BLaER1 (cell line): ENCODE measurements around the gene GMDS.
A peak's percentile ranks its signal among the peaks of the same experiment; 100 is the strongest.

Experiments
- H3K27ac ChIP-seq: shearing (Covaris generic); formaldehyde crosslinking; 2 replicates; pipeline ENCODE4 v1.8.1; 2022
- H3K27me3 ChIP-seq: shearing (Covaris generic); formaldehyde crosslinking; 2 replicates; pipeline ENCODE4 v1.8.1; 2022
- H3K36me3 ChIP-seq: shearing (Covaris generic); formaldehyde crosslinking; 2 replicates; pipeline ENCODE4 v1.8.1; 2022
- H3K4me1 ChIP-seq: shearing (Covaris generic); formaldehyde crosslinking; 2 replicates; pipeline ENCODE4 v1.8.1; 2022
- H3K4me2 ChIP-seq: shearing (Covaris generic); formaldehyde crosslinking; 2 replicates; pipeline ENCODE4 v1.8.1; 2022
- H3K4me3 ChIP-seq: shearing (Covaris generic); formaldehyde crosslinking; 2 replicates; pipeline ENCODE4 v1.8.1; 2022
- H3K9ac ChIP-seq: shearing (Covaris generic); formaldehyde crosslinking; 2 replicates; pipeline ENCODE4 v1.8.1; 2022
- H3K9me3 ChIP-seq: shearing (Covaris generic); formaldehyde crosslinking; 2 replicates; pipeline ENCODE4 v1.8.1; 2022
- H4K20me1 ChIP-seq: shearing (Covaris generic); formaldehyde crosslinking; 2 replicates; pipeline ENCODE4 v1.8.1; 2022
- Cebpa-rat ChIP-seq: shearing (Covaris generic); IDR thresholded peaks from 2 replicates; pipeline ENCODE4 v1.8.1; 2022

GMDS gene

GRCh38 chr6:2173203-2173961, 72.0 kb downstream of the GMDS start:
- no peaks in the 10 kb centered on the region for H3K27me3 ChIP-seq

GRCh38 chr6:2171728-2172127, 73.7 kb downstream of the GMDS start:
- Histone ChIP-seq H4K20me1 (peaks cover 14% of the 10 kb centered on the region; the same call in 1 of the 2 replicates), H3K4me2 (no peak overlapping the region), H3K27me3 (no peaks in the 10 kb centered on the region), H3K27ac (no peak overlapping the region), H3K4me1 (peaks cover 14% of the 10 kb centered on the region), H3K9me3 (no peaks in the 10 kb centered on the region; the same call in 1 of the 2 replicates), H3K36me3 (no peaks in the 10 kb centered on the region), H3K9ac (no peak overlapping the region), H3K4me3 (no peak overlapping the region)
- no peak for TF ChIP-seq Cebpa-rat

More at GRCh38 chr6:2173203-2173961, 72.0 kb downstream of the GMDS start:
- Histone ChIP-seq H3K36me3 (no peaks in the 10 kb centered on the region), H3K4me2 (no peak overlapping the region), H3K9ac (no peak overlapping the region), H3K27ac (no peak overlapping the region), H4K20me1 (peaks cover 17% of the 10 kb centered on the region; the same call in 1 of the 2 replicates), H3K9me3 (peaks cover 8% of the 10 kb centered on the region), H3K4me1 (peaks cover 5% of the 10 kb centered on the region; the same call in 1 of the 2 replicates), H3K4me3 (no peak overlapping the region)
- TF ChIP-seq Cebpa-rat, result no peak

- peaks cover 13% of the 10 kb centered on the region for H3K9me3 ChIP-seq
- no peak overlapping the region for H3K9ac ChIP-seq
- no peak for TF ChIP-seq Cebpa-rat
- no peak overlapping the region for H3K27ac ChIP-seq
- H3K4me2 ChIP-seq, result 0 out of 2 replicates have a peak overlapping the region, but pooled peaks have one; percentile 45
- peaks cover 7% of the 10 kb centered on the region; the same call in 1 of the 2 replicates for H3K36me3 ChIP-seq
- H3K27me3 ChIP-seq, result no peaks in the 10 kb centered on the region
- no peak overlapping the region for H3K4me3 ChIP-seq
- 0 out of 2 replicates have a peak, but pooled peaks cover 4% of the 10 kb centered on the region for H4K20me1 ChIP-seq
- H3K4me1 ChIP-seq, result peaks cover 12% of the 10 kb centered on the region
Measured at GRCh38 chr6:2168480-2168879, 76.9 kb downstream of the GMDS start.

GRCh38 chr6:2166717-2167116, 78.7 kb downstream of the GMDS start:
- peaks cover 22% of the 10 kb centered on the region for H3K4me1 ChIP-seq
- H3K27ac ChIP-seq, result no peak overlapping the region
- peaks cover 7% of the 10 kb centered on the region; the same call in 1 of the 2 replicates for H3K36me3 ChIP-seq
- H3K9ac ChIP-seq, result no peak overlapping the region
- H3K27me3 ChIP-seq, result no peaks in the 10 kb centered on the region
- no peaks in the 10 kb centered on the region for H4K20me1 ChIP-seq
- no peak overlapping the region for H3K4me3 ChIP-seq
- TF ChIP-seq Cebpa-rat, result no peak
- no peak overlapping the region for H3K4me2 ChIP-seq
- peaks cover 13% of the 10 kb centered on the region for H3K9me3 ChIP-seq

DNA sequence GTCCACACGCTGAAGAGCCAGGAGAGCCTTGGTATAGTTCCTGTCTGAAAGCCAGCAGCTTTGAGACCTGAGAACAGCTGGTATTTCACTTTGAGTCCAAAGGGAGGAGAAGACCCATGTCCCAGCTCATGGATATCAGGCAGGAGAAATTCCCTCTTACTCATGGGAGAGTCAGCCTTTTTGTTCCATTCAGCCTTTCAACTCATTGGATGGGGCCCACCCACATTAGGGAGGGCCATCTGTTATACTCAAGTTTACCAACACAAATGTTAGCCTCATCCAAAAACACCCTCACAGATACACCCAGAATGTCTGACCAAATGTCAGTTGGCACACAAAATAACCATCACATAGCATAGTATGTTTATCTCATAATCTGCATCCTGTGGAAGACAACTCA, 80.1 kb downstream of the GMDS start:
- H3K27me3 ChIP-seq, result no peaks in the 10 kb centered on the region
- H3K4me1 ChIP-seq, result peaks cover 27% of the 10 kb centered on the region
- H3K36me3 ChIP-seq, result peaks cover 7% of the 10 kb centered on the region; the same call in 1 of the 2 replicates
- H4K20me1 ChIP-seq, result no peaks in the 10 kb centered on the region
- H3K9me3 ChIP-seq, result peaks cover 13% of the 10 kb centered on the region
- TF ChIP-seq Cebpa-rat, result no peak
- no peak overlapping the region for H3K9ac ChIP-seq
- no peak overlapping the region for H3K27ac ChIP-seq
- no peak overlapping the region for H3K4me2 ChIP-seq
- H3K4me3 ChIP-seq, result no peak overlapping the region

DNA sequence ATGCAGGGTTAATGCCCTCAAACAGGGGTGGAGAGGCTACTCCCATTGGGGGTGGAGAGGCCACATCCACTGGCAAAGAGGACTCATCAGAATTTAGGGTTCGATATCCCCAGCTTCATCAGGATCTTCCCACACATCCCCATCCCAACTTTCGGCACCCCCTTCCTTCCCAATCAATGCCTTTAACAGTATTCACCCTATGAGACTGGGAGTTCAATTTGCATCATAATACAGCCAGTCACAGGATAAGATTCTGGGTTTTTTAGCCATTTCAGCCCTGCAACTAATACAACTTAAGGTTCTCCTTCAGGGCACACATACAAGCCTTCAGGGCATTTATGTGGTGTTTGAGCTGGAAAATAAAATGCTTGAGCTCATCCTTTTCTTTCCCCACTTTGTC, 80.9 kb downstream of the GMDS start:
- Histone ChIP-seq H3K27me3 (no peaks in the 10 kb centered on the region), H3K27ac (no peak overlapping the region), H3K4me2 (no peak overlapping the region), H3K9me3 (peaks cover 13% of the 10 kb centered on the region), H3K4me1 (peaks cover 27% of the 10 kb centered on the region), H3K9ac (no peak overlapping the region), H4K20me1 (no peaks in the 10 kb centered on the region), H3K36me3 (peaks cover 7% of the 10 kb centered on the region; the same call in 1 of the 2 replicates), H3K4me3 (no peak overlapping the region)
- no peak for TF ChIP-seq Cebpa-rat

GRCh38 chr6:2162079-2162445, 83.3 kb downstream of the GMDS start:
- peaks cover 7% of the 10 kb centered on the region; the same call in 1 of the 2 replicates for H3K36me3 ChIP-seq
- H3K9ac ChIP-seq, result no peak overlapping the region
- H3K4me3 ChIP-seq, result no peak overlapping the region
- H4K20me1 ChIP-seq, result peaks cover 5% of the 10 kb centered on the region; the same call in 1 of the 2 replicates
- H3K27ac ChIP-seq, result no peak overlapping the region
- H3K4me1 ChIP-seq, result peaks cover 23% of the 10 kb centered on the region
- no peak for TF ChIP-seq Cebpa-rat
- peak overlapping the region; percentile 53 for H3K4me2 ChIP-seq
- H3K27me3 ChIP-seq, result no peaks in the 10 kb centered on the region
- peaks cover 13% of the 10 kb centered on the region for H3K9me3 ChIP-seq

GRCh38 chr6:2158596-2159271, 86.7 kb downstream of the GMDS start:
- H3K4me2 ChIP-seq, result no peak overlapping the region
- no peak overlapping the region for H3K9ac ChIP-seq
- H3K36me3 ChIP-seq, result no peaks in the 10 kb centered on the region
- H3K27ac ChIP-seq, result no peak overlapping the region
- TF ChIP-seq Cebpa-rat, result no peak
- no peaks in the 10 kb centered on the region for H3K9me3 ChIP-seq
- no peaks in the 10 kb centered on the region for H3K27me3 ChIP-seq
- H3K4me3 ChIP-seq, result no peak overlapping the region
- H4K20me1 ChIP-seq, result peaks cover 11% of the 10 kb centered on the region; the same call in 1 of the 2 replicates
- H3K4me1 ChIP-seq, result peaks cover 23% of the 10 kb centered on the region

DNA sequence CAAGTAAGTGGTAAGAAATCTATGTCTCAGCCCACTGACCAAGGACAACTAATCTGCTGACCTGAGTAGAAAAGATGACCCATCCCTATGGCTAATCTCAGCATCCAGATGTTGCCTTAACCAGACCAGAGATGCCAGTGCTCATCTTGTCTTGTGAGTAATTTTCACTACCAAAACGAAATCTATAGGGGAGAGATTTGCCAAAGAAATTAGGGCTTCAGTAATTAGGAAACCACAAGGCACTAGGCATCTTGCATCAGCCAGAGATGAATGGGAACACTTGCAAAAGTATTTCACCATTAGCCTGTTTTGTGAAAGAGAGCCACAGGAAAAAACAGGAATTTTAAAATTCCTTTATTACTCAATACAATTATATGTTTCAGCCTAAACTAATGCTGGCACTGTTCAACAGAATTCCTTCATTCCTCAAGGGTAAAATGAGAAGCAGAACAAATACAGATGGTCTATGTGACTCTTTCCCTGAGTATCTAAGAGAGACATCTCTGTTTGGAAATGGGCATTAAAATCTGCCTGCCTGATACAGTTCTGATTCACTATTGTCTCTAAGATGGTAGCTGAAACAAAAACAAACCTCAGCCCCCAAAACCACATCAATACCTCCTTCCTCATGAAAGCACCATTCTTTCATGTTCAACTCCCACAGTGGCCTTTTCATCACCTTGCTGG, 87.8 kb downstream of the GMDS start:
- Histone ChIP-seq H3K27ac (no peak overlapping the region), H3K9ac (no peak overlapping the region), H3K4me3 (no peak overlapping the region), H4K20me1 (peaks cover 11% of the 10 kb centered on the region; the same call in 1 of the 2 replicates), H3K27me3 (no peaks in the 10 kb centered on the region), H3K9me3 (no peaks in the 10 kb centered on the region), H3K36me3 (no peaks in the 10 kb centered on the region), H3K4me1 (peaks cover 18% of the 10 kb centered on the region), H3K4me2 (no peak overlapping the region)
- no peak for TF ChIP-seq Cebpa-rat
